PC-9 (cell line): Measurements from ENCODE around the gene NXNL2.

Experiments used
- EZH2 ChIP-seq: fragments of 200-600 bp; sonication (generic); IDR thresholded peaks from 2 replicates; pipeline ENCODE4 v1.8.0; 2017; ENCODE audit warnings: antibody characterized with exemption, low read depth
- TF ChIP-seq, protein P1 (sequence below): fragments of 200-600 bp; sonication (generic); conservative IDR thresholded peaks from 2 replicates; pipeline ENCODE4 v1.6.1; 2017; ENCODE audit warnings: mixed run types, antibody characterized with exemption, mild to moderate bottlenecking, moderate library complexity

DNA sequence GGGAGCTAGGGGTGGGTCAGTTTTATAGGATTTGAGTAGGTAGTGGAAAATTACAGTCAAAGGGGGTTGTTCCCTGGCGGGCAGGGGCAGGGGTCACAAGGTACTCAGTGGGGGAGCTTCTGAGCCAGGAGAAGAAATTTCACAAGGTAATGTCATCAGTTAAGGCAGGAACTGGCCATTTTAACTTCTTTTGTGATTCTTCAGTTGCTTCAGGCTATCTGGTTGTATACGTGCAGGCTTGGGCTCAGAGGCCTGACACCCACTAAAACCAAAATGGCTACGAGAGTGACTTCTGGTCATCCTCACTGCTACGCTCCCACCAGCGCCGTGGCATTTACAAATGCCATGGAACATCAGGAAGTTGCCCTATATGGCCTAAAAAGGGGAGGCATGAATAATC lies 20.7 kb upstream of the NXNL2 start:
- TF ChIP-seq, protein P1, sequence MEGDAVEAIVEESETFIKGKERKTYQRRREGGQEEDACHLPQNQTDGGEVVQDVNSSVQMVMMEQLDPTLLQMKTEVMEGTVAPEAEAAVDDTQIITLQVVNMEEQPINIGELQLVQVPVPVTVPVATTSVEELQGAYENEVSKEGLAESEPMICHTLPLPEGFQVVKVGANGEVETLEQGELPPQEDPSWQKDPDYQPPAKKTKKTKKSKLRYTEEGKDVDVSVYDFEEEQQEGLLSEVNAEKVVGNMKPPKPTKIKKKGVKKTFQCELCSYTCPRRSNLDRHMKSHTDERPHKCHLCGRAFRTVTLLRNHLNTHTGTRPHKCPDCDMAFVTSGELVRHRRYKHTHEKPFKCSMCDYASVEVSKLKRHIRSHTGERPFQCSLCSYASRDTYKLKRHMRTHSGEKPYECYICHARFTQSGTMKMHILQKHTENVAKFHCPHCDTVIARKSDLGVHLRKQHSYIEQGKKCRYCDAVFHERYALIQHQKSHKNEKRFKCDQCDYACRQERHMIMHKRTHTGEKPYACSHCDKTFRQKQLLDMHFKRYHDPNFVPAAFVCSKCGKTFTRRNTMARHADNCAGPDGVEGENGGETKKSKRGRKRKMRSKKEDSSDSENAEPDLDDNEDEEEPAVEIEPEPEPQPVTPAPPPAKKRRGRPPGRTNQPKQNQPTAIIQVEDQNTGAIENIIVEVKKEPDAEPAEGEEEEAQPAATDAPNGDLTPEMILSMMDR = no peak
- no peak for TF ChIP-seq EZH2
